ENCODE measurements around the gene ADAM19. TPM values are rescaled to one million over a fixed set of nuclear protein-coding genes. Genes with fewer than 3 reads are reported as not detected.

ADAM19 gene
- total and polyA plus RNA-seq, 12 donors: 5.5 to 49.6 (median 18.2) TPM

DNA sequence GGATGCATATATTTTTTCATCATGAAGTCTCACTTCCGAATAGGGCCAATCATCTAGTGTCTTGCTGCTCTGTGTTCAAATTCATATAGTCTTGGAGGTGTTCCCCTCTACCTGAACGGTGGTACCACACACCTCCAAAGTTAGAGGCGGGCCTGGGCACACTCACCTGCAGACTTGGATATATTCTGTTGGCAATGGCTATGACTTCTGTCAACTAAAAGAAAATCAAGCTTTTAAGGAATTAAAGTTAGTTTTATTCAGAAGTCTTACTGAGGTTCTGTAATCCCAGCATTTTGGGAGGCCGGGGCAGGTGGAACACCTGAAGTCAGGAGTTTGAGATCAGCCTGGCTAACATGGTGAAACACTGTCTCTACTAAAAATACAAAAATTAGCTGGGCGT lies 118.2 kb downstream of the ADAM19 start:
- no peak overlapping the region for H3K27ac ChIP-seq
- no peak overlapping the region for H3K4me3 ChIP-seq
- H3K9me3 ChIP-seq: no peaks in the 10 kb centered on the region
- H3K4me1 ChIP-seq: peaks cover 4 to 12% (median 8%) of the 10 kb centered on the region in 9 donors
- 94 to 99% methylated on average over 5 of the region's 5 CpGs for whole genome bisulfite sequencing, 2 donors
- TF ChIP-seq, protein P1, sequence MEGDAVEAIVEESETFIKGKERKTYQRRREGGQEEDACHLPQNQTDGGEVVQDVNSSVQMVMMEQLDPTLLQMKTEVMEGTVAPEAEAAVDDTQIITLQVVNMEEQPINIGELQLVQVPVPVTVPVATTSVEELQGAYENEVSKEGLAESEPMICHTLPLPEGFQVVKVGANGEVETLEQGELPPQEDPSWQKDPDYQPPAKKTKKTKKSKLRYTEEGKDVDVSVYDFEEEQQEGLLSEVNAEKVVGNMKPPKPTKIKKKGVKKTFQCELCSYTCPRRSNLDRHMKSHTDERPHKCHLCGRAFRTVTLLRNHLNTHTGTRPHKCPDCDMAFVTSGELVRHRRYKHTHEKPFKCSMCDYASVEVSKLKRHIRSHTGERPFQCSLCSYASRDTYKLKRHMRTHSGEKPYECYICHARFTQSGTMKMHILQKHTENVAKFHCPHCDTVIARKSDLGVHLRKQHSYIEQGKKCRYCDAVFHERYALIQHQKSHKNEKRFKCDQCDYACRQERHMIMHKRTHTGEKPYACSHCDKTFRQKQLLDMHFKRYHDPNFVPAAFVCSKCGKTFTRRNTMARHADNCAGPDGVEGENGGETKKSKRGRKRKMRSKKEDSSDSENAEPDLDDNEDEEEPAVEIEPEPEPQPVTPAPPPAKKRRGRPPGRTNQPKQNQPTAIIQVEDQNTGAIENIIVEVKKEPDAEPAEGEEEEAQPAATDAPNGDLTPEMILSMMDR (IDR thresholded peaks at IDR 0.05): no peak
- ATAC-seq (no peak), DNase-seq (no peak)
- H3K27me3 ChIP-seq: peaks cover 0 to 35% (median 21%) of the 10 kb centered on the region in 7 donors
- intact Hi-C loops (cut with DNase I): no loop called here
- H3K36me3 ChIP-seq: no peaks in the 10 kb centered on the region

DNA sequence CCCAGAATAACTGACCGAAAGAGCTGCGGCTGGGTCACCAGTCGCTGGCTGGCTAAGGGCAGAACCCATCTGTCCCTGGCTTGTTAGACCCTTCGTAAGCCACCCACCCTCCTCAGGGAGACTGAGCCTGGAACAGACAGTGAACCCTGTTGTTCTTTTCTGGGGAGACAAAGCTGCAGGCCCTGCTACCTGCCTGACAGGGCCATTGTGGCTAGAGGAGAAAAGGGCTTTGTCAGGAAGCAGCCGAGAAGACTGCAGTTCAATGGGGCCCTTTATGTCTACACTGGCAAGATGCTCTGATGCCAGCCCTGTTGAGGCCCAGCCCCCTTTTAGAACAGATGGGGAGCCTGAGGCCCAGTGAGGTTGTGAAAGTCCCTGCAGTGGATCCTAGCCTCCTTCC lies 119.3 kb downstream of the ADAM19 start:
- H3K36me3 ChIP-seq: no peaks in the 10 kb centered on the region
- ATAC-seq (no peak), DNase-seq (no peak)
- intact Hi-C loops (cut with DNase I): no loop called here
- 78 to 98% methylated on average over 5 of the region's 5 CpGs for WGBS, 2 donors
- TF ChIP-seq, protein P1 (IDR thresholded peaks at IDR 0.05): no peak
- H3K4me3 ChIP-seq: no peak overlapping the region
- peaks cover 0 to 25% (median 17%) of the 10 kb centered on the region in 7 donors for H3K27me3 ChIP-seq
- H3K27ac ChIP-seq: no peak overlapping the region
- peaks cover 4 to 12% (median 8%) of the 10 kb centered on the region in 9 donors for H3K4me1 ChIP-seq
- H3K9me3 ChIP-seq: no peaks in the 10 kb centered on the region

DNA sequence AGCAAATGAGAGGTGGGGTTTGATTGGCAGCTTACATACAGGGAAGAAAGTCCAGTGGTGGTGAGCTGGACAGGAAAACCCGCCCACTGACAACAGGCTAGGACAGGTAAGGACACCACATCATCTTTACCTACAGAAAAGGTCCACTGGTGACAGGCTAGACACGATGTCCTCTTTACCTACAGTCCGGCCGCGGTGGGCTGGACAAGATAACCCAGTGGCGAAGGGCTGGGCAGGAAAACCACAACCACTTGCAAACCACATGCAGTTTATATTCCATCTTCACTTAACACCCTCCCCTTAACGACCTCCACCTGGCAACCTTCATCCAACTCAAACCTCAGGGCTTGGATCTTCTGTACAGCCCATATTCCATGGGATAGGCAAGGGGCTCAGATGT lies 120.5 kb downstream of the ADAM19 start:
- TF ChIP-seq, protein P1 (IDR thresholded peaks at IDR 0.05): no peak
- 82 to 87% methylated on average over 7 of the region's 7 CpGs for WGBS, 2 donors
- DNase-seq: no peak
- peaks cover 3 to 6% (median 4%) of the 10 kb centered on the region in 9 donors for H3K4me1 ChIP-seq
- no peak overlapping the region for H3K4me3 ChIP-seq
- no peak overlapping the region for H3K27ac ChIP-seq
- intact Hi-C loops (cut with DNase I): no loop called here
- H3K27me3 ChIP-seq: peaks cover 0 to 13% (median 4%) of the 10 kb centered on the region in 7 donors
- H3K9me3 ChIP-seq: no peaks in the 10 kb centered on the region
- no peaks in the 10 kb centered on the region for H3K36me3 ChIP-seq
- no peak for ATAC-seq

DNA sequence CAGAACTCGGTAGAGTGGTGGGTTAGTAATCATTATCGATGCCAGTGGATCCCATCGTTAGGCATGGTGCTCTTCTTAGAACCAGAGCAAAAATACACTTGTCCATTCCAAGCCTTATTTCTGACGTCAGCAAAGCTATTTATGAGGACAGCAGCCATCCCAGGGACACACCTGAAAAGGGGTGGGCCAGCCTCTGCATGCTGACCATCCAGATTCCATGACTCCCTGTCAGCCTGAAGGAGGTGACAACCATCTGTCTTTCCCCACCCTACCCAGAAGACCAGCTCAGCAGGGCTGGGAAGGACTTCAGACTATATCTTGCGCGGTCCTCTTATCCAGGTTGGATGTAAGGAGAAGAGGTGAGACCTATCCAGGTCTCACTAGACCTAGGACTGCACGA lies 121.3 kb downstream of the ADAM19 start:
- H3K9me3 ChIP-seq: no peaks in the 10 kb centered on the region
- H3K27ac ChIP-seq: no peak overlapping the region
- H3K4me3 ChIP-seq: no peak overlapping the region
- WGBS, 2 donors: 85 to 94% methylated on average over 7 of the region's 7 CpGs
- DNase-seq (no peak), ATAC-seq (no peak)
- H3K36me3 ChIP-seq: no peaks in the 10 kb centered on the region
- peaks cover 0 to 7% (median 4%) of the 10 kb centered on the region in 9 donors for H3K4me1 ChIP-seq
- TF ChIP-seq, protein P1 (IDR thresholded peaks at IDR 0.05): no peak
- peaks cover 0 to 5% (median 0%) of the 10 kb centered on the region in 7 donors for H3K27me3 ChIP-seq
- intact Hi-C loops (cut with DNase I): no loop called here
